ENCODE measurements around the gene LTB4R2. TPM values are rescaled to one million over a fixed set of nuclear protein-coding genes. Genes with fewer than 3 reads are reported as not detected.

The LTB4R2 gene
- total and polyA plus RNA-seq, 2 of the 8 experiments (the other 6 are each of a cell fraction or from before 2014, with no cell fraction given) = 5.3 to 6.7 TPM

DNA sequence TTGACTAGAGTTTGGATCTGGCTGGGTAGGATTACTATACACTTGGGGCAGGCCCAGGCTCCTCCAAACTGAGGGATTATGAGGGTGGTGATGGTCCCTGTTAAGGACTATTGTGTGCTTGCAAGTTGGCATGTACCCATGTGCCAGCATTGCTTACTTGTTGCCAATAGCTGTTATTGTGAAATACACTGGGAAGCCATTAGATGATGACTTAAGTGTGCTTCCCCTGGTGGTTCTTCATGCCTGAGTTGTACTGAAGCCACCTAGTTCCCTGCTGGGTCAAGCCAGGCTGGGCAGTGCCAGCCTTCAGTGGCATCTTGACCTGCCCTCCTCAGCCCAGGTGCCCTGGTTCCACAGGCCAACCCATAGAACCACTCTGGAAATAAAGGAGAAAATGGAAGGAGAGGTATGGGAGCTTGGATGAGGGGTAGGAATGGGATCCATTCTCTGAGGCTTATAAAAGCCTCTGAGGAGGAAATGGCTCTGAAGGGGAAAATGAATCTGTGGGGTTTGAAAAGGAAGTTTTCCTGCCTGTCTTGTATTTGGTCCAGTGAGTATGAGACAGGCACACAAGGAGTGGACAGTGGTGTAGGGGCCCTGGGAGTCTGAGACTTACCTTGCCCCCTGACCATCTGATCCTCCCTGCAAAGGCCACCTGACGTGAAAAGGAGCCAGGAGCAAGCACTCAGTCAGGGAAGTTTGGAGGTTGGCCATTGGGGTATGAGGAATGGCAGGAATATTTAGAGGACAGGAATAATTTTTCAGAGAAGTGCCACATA, 2.1 kb downstream of the LTB4R2 start (continued):
- TF ChIP-seq BRCA1 (IDR thresholded peaks at IDR 0.05; ENCODE audit: low read depth, low read length) (no peak), TBP (IDR thresholded peaks at IDR 0.05; ENCODE audit: low read depth, low read length) (no peak), TAF7 (optimal IDR thresholded peaks at IDR 0.05; ENCODE audit: borderline replicate concordance, low read depth, low read length) (no peak), POLR2AphosphoS5 (IDR thresholded peaks at IDR 0.05; ENCODE audit: low read depth, low read length) (no peak), KDM4A (IDR thresholded peaks at IDR 0.05; ENCODE audit: low read depth, low read length, severe bottlenecking) (no peak), ATF2 (IDR thresholded peaks at IDR 0.05; ENCODE audit: low read length) (no peak), CBX5 (IDR thresholded peaks at IDR 0.05; ENCODE audit: low read depth, low read length) (no peak), SP4 (IDR thresholded peaks at IDR 0.05; ENCODE audit: low read length) (no peak)
